Fibroblast of skin of right biceps (primary cell): ENCODE data around the gene ZNF513.
A peak's percentile ranks its signal among the peaks of the same experiment; 100 is the strongest.
"Not testable (repeated sequence)": the region's sequence is repeated elsewhere in the genome, so short reads cannot be mapped to it uniquely, and the experiment has no call there.

Experiments
- DNase-seq: peaks from one replicate; pipeline ENCODE4 v3.0.0-alpha.2; 2013

The ZNF513 gene, protein sequence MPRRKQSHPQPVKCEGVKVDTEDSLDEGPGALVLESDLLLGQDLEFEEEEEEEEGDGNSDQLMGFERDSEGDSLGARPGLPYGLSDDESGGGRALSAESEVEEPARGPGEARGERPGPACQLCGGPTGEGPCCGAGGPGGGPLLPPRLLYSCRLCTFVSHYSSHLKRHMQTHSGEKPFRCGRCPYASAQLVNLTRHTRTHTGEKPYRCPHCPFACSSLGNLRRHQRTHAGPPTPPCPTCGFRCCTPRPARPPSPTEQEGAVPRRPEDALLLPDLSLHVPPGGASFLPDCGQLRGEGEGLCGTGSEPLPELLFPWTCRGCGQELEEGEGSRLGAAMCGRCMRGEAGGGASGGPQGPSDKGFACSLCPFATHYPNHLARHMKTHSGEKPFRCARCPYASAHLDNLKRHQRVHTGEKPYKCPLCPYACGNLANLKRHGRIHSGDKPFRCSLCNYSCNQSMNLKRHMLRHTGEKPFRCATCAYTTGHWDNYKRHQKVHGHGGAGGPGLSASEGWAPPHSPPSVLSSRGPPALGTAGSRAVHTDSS

DNA sequence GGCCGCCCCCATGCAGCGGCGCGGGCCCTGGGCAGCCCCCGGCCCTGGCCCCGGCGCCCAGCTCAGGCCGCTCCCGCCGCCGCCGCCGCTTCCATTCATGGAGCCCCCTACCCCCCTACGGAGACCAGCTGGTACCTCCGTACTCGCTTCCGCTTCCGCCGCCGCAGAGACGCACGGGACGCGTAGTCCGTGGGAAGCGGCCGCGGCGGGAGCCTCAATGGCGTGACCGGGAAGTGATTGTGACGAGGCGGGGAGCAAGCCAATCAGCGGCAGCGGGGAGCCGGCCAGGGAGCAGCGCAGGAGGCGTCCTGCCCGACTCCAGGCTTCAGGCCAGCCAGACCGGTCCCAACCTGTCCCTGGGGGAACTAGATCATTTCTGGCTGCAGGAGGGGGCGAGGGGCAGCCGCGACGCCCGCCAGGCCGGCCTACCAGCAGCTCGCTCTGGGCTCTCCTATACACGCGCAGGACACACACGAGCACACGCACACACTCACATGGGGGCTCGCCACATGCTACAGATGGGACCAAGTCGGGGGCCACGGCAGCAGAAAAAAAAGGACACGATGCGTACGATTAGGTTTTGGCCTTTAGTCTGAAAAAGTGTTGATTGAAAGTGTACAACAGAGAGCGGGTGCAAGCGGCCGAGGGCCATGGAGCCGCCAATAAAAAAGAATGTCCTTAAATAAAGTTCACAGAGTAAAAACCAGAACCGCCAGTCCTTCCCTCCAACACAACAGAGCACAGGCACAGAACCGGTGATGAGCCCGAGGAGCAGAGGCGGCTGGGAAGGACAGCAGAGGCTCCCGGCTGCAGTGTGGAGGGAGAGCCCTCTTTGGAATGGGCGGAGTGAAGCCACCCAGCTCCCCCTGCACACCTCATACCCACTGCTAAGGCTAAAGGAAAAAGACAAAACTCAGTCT, at the start of gene ZNF513:
Gene ZNF513 (minus strand): TSS at position 109 of the 920 bp plus-strand sequence. CDS start 208 bp downstream, outside the sequence.
- peak; percentile 95 for DNase-seq

DNA sequence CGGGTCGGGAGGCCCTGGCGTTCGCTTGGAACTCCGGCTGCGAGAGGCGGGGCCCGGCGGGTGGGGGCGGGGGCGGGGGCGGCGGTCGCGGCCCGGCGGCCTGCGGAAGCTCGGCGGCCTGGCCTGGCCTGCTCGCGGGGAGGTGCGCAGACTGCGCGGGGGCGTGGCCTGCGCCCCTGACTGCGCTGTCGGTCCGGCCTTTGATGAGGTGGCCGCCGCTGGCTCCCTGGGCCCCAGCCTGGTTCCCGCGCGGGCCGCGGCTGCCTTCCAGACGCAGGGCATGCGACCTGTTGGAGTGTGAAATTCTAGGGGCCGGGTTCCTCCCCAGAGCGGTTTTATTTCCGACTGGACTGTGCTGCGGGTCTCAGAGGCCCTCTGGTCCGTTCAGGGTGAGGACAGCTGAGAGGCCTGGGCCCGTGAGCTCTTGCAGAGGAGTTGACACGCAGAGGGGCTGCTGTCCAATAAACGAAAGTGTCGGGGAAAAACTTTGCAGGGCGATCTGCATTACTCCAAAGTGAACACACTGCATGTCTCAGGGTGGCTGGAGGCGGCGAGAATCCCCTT, 48.5 kb upstream of the ZNF513 start:
- DNase-seq = peak; percentile 86

DNA sequence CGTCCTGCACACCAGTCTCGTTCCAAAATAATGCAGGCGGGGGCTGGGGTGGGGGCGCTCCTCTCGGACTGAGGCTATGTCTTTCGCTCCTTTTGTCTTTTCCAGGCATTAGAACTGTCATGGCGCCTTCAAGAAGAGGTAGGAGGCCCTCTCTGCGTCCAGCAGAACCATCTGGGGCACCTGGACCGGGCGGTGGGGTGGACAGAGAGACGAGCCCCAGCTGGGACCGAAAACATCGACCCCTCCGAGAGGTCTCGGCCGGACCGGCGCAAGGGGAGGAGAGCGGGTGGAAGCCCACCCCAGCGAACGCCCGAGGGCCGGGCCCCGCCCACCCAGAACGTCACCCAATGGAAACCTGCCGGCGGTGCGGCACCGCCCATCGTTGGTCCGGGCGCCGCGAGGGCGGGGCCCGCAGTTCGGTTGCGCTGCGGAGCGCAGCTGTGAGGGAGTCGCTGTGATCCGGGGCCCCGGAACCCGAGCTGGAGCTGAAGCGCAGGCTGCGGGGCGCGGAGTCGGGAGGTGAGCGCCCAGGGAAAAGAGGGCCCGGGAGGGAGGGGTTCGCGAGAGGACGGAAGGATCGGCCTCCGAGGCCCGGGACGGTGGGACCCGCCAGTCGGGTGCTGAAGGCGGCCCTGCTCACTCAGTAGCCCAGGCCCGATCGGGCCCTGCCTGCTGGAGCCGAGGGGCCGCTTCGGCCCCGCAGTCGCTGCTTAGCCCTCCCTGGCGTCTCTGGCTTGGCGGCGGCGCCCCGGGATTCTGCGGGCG, 47.9 kb upstream of the ZNF513 start, which contains the start of gene NRBP1:
Gene NRBP1 (plus strand): TSS at position 419 of the 765 bp plus-strand sequence. CDS start 4,643 bp downstream, outside the sequence.
- DNase-seq = peak; percentile 90

DNA sequence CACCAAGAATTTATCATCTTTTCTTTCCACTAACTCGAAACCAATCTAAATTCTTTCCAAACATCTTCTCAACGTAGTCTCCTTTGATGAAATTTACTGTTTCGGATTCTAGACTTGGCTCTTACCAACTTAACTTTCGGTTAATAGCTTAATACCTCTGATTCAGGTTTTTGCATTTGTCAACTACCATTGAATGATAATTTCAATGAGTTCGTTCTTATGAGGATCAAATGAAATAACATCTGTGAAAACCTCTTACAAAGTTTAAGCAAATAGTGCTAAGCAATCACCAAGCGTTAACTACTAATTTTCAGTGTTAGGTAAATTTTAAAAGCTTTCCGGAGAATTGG, 47.3 kb upstream of the ZNF513 start:
- DNase-seq = no peak

DNA sequence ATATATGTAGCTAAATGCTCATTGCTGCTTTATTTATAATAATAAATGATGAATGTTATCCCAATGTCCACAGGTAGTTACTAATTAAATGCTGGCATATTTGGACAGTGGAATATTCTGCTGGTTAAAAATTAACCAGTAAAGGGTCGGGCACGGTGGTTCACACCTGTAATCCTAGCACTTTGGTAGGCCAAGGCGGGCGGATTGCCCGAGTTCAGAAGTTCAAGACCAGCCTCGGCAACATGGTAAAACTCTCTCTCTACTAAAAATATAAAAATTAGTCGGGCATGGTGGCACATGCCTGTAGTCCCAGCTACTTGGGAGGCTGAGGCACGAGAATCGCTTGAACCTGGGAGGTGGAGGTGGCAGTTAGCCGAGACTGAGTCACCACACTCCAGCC, 44.5 kb upstream of the ZNF513 start:
- not testable (repeated sequence) for DNase-seq

DNA sequence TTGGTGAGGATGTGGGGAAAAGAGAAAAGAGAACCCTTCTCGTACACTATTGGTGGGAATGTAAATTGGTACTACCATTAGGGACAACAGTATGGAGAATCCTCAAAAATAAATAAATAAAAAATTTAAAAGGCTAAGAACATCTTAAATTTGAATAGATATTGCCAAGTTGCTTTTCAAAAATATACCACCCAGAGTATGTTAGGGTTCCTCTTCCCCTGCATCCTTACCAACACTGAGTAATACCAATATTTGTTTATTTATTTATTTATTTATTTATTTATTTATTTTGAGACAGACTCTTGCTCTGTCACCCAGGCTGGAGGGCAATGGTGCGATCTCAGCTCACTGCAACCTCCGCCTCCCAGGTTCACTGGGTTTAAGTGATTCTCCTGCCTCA, 42.4 kb upstream of the ZNF513 start:
- DNase-seq = no peak

DNA sequence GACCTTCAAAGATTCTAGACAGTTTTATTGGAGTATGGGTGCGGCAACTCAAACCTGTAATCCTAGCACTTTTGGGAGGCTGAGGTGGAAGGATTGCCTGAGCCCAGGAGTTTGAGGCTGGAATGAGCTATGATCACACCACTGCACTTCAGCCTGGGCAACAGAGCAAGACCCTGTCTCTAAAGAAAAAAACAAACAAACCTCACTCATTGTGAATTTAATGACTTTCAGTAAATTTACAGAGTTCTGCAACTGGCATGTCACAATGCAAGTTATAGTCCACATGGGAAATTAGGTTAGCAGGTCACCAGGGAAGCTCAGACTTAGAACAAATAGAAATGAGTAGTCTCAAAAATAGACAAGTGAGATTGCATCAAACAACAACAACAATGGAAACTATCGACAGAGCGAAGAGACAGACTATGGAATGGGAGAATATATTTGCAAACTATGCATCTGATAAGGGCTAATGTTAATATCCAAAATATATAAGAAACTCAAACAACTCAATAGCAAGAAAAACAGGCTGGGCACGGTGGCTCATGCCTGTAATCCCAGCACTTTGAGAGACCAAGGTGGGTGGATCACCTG, 41.2 kb upstream of the ZNF513 start:
- no peak for DNase-seq

DNA sequence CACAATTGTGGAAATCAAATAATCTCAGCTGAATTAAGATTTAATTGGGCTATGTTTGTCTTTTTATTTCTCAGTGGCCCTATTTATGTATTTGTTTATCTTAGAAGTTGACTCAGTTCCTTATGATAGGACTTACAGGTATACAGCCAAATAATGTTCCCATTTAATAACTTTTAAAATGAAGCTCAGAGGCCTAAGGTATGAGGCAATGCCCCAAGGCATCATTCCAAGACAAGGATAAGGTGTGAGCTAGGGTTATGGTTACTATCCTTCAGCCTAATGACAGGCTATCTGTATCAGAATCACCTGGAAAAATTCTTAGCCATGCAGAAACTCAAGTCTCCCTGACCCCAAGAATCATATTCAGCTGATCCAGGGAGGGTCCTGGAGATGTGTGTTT, 40.5 kb upstream of the ZNF513 start:
- no peak for DNase-seq

DNA sequence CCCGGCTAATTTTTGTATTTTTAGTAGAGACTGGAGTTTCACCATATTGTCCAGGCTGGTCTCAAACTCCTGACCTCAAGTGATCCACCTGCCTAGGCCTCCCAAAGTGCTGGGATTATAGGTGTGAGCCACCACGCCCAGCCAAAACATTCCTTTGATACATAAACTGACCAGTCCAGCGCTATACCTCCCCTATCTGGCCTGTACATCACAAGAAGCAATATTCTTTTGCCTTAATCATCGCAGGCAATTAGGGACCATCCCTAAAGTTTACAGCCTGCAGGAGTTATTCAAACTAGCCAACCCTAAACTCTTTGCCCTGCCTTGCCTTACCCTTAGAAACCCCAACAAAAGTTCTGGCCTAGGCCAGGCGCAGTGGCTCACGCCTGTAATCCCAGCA, 35.6 kb upstream of the ZNF513 start:
- DNase-seq = no peak

DNA sequence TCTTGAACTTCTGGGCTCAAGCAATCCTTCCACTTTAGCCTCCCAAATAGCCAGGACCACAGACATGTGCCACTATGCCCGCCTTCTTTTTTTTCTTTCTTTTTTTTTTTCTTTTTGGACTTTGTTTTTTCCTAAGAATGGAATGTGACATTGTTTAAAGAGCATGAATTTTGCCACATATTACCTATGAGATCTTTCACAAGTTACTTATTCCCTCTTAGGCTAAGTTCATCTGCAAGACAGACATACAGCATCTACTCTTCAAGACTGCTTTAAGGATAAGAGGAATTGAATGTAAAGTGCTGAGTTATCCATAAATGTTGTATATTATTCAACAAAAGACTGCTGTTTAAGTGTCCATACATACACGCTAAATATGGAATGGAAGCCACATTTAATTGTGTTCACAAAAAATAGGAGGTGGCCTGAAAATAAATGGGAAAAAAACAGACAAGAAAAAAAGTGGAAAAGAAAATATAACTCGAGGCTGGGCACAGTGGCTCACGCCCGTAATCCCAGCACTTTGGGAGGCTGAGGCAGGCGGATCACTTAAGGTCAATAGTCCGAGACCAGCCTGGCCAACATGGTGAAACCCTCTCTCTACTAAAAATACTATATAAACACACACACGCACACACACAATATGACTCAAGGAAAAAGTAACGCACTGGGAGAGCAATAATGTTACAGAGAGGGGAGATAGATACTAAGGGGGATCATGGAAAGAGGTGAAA, 32.1 kb upstream of the ZNF513 start:
- DNase-seq = no peak

DNA sequence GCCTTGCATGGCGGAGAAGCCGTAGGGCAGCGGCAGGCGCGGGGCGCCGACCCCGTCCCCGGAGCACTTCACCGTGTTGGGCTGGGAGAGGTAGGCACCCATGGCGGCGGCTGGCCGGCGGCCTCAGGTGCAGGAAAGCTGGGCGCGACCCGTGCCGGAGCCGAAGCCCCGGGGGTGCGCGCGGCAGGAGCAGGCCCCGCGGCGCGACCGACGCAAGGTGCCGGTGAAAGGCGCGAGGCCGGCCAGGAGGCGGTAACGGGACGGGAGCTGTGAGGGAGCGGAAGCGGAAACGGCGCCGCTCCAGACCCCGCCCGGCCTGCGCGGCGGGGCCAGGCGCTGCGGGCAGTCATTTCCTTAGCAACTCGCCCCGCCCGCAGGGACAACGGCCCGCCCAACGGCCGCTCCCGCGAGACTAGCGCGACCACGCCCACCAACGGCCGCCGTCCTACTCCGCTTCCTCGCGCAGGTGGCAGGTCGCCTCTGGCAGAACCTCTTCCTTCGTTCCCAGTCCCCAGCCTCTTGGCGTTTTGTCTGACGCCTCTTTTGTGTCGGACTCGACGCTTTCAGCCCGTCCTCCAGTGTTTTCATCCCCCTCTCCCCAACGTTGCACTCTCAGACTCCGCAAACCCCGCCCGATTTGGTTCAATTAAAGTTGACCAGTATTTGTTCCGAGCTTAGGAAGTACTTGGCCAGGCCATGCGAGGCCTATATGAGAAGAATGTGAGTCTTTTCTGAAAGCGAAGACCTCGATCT, 29.0 kb upstream of the ZNF513 start, which contains the start of gene PPM1G:
Gene PPM1G (minus strand): TSS at position 271 of the 753 bp plus-strand sequence. CDS start 169 bp downstream, at position 102.
- DNase-seq = peak; percentile 93

DNA sequence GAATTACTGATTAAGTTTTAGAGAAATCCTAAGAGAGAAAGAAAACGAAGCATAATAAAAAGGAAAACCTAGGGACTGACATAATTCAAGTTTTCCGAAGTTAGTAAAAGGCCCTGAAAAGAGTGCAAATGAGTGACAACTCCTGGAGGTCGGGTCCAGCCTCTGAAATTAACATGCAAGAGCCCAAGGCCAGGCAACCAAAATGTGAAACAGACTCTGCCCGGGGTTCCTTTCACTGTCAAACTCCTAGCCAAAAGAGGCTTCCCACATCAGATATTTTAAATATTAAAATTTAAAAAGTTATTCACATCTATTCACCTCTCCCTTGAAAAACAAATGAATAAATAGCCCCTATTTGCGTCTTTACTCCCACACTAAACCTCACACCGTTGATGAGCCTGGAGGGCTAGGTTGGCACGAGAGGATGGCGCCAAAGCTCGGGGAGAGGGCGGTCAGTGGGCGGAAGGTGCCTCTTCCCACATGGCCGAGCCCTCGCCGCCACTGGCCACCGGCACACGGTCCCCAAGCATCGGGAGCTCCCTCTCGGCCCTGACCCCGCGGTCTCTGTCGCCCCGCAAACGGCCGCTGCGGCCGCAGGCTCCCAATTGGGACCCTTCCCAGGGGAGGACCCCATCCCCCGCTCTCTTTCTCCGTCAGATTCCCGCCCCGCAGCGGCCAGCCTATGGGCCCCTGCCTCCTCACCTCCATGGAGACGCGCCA, 28.2 kb upstream of the ZNF513 start:
- no peak for DNase-seq

DNA sequence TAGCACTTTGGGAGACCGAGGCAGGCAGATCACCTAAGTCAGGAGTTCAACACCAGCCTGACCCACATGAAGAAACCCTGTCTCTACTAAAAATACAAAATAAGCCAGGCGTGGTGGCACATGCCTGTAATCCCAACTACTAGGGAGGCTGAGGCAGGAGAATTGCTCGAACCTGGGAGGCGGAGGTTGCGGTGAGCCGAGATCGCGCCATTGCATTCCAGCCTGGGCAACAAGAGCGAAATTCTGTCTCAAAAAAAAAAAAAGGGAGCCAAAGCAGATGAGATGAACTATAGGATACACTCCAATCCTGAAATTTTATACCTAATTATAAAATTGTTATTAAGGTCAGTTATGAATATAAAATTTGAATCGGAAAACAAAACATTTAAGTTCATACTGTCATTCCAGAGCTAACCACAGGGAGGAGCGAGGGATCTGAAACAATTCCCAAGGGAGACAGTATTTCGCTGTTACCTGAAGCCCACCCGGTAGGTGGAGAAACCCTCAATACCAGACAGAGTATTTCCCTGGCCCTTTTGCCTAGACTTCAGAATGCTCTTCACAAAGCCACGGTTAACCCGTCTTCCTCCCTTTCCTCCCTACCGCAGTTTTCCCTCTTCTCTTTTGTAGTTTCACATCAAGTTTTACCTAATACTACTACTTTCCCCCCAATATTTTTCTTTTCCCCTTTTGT, 27.4 kb upstream of the ZNF513 start:
- DNase-seq = peak; percentile 61

DNA sequence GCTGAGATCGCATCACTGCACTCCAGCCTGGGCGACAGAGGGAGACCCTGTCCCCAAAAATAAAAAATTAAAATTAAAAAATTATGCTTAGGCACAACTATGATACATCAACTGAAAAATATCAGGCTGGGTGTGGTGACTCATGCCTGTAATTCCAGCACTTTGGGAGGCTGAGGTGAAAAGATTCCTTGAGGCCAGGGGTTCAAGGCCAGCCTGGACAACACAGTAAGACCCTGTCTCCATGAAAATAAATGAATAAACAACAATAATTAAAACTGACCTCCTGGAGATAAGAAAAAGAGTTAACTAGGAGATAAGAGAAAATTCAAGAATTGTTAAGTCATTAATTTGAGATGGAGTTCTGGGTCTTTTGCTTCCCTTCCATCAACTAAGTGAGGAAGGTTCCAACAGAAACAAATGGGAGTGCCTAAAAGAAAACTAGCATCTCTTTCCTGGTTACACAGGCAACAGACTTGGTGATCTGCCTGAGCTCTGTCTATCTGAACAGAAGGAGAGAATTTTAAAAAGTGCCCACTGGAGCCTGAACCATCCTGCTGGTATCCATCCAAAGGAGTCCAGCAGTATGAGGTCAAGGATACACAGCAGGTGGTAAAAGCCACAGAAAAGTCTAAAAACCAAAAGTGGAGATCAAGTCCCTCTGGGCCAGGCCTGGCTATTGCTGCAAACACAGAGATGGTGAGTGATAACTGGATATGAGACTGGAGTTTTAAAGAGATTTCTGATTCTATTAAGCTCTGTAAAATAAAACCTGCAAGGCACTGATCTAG, 20.0 kb upstream of the ZNF513 start:
- no peak for DNase-seq

DNA sequence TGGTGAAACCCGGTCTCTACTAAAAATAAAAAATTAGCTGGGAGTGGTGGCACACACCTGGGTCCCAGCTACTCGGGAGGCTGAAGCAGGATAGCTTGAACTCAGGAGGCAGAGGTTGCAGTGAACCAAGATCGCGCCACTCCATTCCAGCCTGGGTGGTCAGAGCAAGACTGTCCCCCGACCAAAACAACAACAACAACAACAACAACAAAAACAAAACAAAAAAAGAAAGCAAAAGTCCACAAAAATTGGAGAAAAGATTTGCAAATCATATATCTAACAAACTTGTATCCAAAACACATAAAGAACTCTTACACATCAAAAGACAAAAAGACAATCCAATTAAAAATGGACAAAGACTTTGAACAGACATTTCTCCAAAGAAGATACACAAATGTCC, 18.4 kb upstream of the ZNF513 start:
- DNase-seq = no peak

DNA sequence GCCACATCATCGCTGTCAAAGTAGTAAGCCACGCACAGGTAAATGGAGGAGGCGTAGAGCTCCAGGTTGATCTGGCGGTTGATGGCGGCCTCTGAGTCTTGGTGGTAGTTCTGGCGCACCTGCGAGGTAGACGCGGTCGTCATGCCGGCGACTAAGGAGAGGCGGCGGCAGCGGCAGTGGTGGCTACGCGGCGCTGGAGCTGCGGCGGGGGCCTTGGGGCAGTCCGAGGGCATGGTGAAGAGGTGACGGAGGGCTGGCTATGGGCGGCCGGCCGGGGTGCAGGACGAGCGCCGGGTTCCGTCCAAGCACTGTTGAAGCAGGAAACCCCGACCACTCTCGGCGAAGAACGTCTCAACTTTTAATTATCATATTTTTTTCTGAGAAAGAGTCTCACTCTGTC, 12.7 kb upstream of the ZNF513 start:
- no peak for DNase-seq

DNA sequence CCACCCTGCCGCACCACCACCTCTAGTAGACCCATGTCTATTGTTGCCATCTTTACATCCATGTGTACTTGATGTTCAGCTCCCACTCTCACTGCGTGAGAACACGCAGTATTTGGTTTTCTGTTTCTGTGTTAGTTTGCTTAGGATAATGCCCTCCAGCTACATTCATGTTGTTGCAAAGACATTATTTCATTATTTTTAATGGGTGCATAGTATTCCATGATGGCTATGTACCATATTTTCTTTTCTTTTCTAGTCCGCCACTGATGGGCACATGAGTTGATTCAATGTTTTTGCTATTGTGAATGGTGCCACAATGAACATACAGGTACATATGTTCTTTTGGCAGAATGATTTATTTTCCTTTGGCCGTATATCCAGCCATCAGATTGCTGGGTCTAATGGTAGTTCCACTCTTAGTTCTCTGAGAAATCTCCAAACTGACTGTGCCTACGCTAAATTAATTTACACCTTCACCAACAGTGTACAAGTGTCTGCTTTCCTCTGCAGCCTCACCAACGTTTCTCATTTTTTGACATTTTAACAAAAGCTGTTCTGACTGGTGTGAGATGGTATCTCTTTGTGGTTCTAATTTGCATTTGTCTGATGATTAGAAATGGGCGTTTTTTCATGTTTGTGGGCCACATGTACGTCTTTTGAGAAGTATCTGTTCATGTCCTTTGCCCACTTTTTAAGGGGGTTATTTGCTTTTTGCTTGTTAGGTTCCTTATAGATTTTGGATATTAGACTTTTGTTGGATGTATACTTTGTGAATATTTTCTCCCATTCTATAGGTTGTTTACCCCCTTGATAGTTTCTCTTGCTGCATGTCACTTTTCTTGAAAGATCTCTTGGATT, 10.5 kb upstream of the ZNF513 start:
- DNase-seq = no peak
